GM04504 (cell line): ENCODE results near the gene ACTR1A.
A peak's percentile ranks its signal among the peaks of the same experiment; 100 is the strongest.
"Not testable (repeated sequence)": the region's sequence is repeated elsewhere in the genome, so short reads cannot be mapped to it uniquely, and the experiment has no call there.

ENCODE experiments used
- DNase-seq: peaks from one replicate; pipeline ENCODE4 v3.0.0-alpha.2; 2012; ENCODE audit warnings: low read depth

ACTR1A gene

GRCh38 chr10:102502337-102503151 lies at the start of gene ACTR1A:
Gene ACTR1A, minus strand, starts transcription at chr10:102502712. Its CDS starts 65 bp downstream, at chr10:102502647.
- peak; percentile 99 for DNase-seq

- DNase-seq = no peak
Observed at GRCh38 chr10:102550636-102551210, 48.2 kb upstream of the ACTR1A start.

- no peak for DNase-seq
Observed at GRCh38 chr10:102549549-102549948, 47.0 kb upstream of the ACTR1A start.

- DNase-seq = peak; percentile 60
Observed at GRCh38 chr10:102546606-102547320, 44.3 kb upstream of the ACTR1A start.

GRCh38 chr10:102545997-102546396 lies 43.5 kb upstream of the ACTR1A start:
- no peak for DNase-seq

- DNase-seq = no peak
Observed at GRCh38 chr10:102545265-102545871, 42.9 kb upstream of the ACTR1A start.

- no peak for DNase-seq
Observed at GRCh38 chr10:102542800-102543418, 40.4 kb upstream of the ACTR1A start.

GRCh38 chr10:102540023-102540422 lies 37.5 kb upstream of the ACTR1A start:
- no peak for DNase-seq

- no peak for DNase-seq
Observed at GRCh38 chr10:102538811-102539210, 36.3 kb upstream of the ACTR1A start.

- no peak for DNase-seq
Observed at GRCh38 chr10:102537948-102538347, 35.4 kb upstream of the ACTR1A start.

- no peak for DNase-seq
Observed at GRCh38 chr10:102537367-102537766, 34.9 kb upstream of the ACTR1A start.

- no peak for DNase-seq
Observed at GRCh38 chr10:102535481-102536147, 33.1 kb upstream of the ACTR1A start.

- not testable (repeated sequence) for DNase-seq
Observed at GRCh38 chr10:102534966-102535365, 32.5 kb upstream of the ACTR1A start.

- no peak for DNase-seq
Observed at GRCh38 chr10:102534333-102534732, 31.8 kb upstream of the ACTR1A start.

- DNase-seq = no peak
Observed at GRCh38 chr10:102527546-102527945, 25.0 kb upstream of the ACTR1A start.

- no peak for DNase-seq
Observed at GRCh38 chr10:102524746-102525145, 22.2 kb upstream of the ACTR1A start.

GRCh38 chr10:102523250-102524029 lies 20.9 kb upstream of the ACTR1A start:
- DNase-seq = no peak

- no peak for DNase-seq
Observed at GRCh38 chr10:102522874-102523249, 20.4 kb upstream of the ACTR1A start.

GRCh38 chr10:102519246-102519825 lies 16.8 kb upstream of the ACTR1A start:
- no peak for DNase-seq

GRCh38 chr10:102517553-102517952 lies 15.0 kb upstream of the ACTR1A start:
- DNase-seq = no peak
